HG02588 (cell line): ENCODE data around the gene EIPR1.
"Not testable (repeated sequence)": the region's sequence is repeated elsewhere in the genome, so short reads cannot be mapped to it uniquely, and the experiment has no call there.

ENCODE experiments used
- ATAC-seq: cut with Tn5 transposase; IDR thresholded peaks from one replicate; pipeline ENCODE4 v1.9.1; 2021; ENCODE audit warnings: mild to moderate bottlenecking, moderate library complexity; ENCODE audit not compliant: unreplicated experiment

EIPR1 gene

GRCh38 chr2:3403587-3404334, 26.1 kb upstream of the EIPR1 start:
- ATAC-seq = peak; percentile 98

DNA sequence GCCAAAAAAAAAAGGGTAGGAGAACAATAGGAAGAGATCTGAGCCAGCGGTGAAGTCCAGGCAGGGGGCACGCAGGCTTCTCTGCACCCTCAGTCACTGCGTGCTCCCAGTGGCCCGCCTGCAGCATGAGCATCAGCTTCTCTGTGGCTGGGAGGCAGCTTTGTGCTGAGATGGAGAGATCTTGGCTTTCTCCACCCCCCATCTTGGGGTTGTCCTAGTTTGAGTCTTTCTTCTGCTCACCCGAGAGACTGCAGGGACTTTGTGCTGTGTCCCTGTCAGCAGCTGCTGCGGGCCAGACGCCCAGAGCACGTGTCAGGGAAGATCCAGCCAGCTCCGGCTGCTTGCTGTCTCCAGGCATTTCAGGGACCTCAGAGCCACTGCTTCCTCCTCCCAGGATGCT, 22.2 kb upstream of the EIPR1 start:
- ATAC-seq = no peak

GRCh38 chr2:3399381-3399780, 21.8 kb upstream of the EIPR1 start:
- no peak for ATAC-seq

GRCh38 chr2:3398857-3399256, 21.2 kb upstream of the EIPR1 start:
- no peak for ATAC-seq

- ATAC-seq = peak; percentile 75
Observed at GRCh38 chr2:3396920-3397559, 19.4 kb upstream of the EIPR1 start.

- ATAC-seq = no peak
Observed at GRCh38 chr2:3392216-3392615, 14.6 kb upstream of the EIPR1 start.

- ATAC-seq = no peak
Observed at GRCh38 chr2:3390041-3390440, 12.4 kb upstream of the EIPR1 start.

GRCh38 chr2:3389193-3389592, 11.6 kb upstream of the EIPR1 start:
- no peak for ATAC-seq

DNA sequence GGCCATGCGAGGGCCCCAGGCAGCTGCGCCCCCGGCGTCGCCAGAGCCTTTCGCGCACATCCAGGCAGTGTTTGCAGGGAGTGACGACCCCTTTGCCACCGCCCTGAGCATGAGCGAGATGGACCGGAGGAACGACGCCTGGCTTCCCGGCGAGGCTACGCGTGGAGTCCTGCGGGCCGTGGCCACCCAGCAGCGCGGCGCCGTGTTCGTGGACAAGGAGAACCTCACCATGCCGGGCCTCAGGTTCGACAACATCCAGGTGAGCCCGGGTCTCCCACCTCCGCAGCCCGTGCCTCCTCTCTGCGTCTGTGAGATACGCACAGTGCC, 10.8 kb upstream of the EIPR1 start:
- ATAC-seq = no peak

DNA sequence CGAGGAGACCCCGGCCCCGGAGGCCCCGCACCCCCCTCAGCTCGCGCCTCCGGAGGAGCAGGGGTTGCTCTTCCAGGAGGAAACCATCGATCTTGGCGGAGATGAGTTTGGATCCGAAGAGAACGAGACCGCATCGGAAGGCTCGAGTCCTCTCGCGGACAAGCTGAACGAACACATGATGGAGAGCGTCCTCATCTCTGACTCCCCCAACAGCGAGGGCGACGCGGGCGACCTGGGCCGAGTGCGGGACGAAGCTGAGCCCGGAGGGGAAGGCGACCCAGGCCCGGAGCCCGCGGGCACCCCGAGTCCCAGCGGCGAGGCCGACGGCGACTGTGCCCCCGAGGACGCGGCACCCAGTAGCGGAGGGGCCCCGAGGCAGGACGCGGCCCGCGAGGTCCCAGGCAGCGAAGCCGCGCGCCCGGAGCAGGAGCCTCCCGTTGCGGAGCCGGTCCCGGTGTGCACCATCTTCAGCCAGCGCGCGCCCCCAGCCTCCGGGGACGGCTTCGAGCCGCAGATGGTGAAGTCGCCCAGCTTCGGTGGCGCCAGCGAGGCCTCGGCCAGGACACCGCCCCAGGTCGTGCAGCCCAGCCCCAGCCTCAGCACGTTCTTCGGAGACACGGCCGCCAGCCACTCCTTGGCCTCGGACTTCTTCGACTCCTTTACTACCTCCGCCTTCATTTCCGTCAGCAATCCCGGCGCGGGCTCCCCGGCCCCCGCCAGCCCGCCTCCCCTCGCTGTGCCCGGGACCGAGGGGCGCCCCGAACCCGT, 10.2 kb upstream of the EIPR1 start:
- ATAC-seq = no peak

DNA sequence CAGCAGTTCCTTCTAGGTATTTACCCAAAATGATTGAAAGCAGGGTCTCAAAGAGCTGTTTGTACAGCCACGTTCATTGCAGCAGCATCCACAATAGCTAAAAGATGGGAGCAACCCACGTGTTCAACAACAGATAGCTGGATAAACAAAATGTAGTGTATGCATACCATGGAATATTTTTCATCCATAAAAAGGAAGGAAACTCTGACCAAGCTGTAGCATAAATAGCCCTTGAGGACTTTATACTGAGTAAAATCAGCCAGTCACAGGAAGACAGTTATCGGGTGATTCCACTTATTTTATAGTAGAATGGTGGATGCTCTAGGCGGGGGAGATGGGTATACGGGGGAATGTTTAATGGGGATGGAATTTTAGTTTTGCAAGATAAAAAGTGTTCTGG, 9.4 kb upstream of the EIPR1 start:
- no peak for ATAC-seq

GRCh38 chr2:3386448-3386958, 8.9 kb upstream of the EIPR1 start:
- no peak for ATAC-seq

DNA sequence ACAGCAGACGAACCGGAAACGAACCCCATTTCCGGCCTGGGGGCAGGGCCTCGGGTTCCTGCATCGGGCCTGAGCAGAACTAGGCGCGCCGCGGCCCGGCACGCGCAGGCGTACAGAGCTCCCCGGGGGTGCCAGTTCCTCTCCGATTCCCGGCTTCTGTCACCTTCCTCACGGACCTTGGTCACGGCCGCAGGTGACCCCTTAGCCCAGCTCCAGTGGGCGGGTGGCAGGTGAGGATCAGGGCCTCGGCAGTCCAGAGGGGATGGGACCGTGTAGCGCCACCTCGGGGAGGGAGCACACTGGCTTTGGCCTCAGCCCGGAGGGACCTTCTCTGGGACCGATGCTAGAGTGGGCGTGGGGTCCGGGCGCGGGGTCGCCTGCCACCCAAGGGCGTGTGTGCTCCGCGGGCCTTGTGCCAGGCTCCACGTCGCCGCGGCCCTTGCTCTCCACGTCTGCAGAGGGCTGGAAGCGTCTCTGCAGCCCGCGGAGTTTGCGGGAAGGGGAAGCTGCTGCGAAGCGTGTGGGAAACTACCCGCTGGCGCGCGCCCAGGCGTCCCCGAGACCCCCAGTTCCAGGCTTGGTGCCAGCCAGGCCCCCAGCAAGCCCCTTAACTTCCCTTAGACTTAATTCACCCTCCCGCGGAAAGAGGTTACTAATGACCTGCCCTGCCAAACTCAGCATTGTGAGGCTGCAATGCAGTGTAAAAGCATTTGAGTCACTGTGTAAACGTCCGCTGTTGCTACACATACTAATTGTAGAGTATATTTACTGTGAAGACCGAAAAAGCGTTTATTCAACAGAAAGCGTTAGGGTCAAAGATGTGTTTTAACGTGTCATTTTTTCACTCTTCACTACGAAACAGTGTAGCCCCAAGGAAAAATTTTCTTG, 2.3 kb upstream of the EIPR1 start, which contains the start of gene TRAPPC12:
Gene TRAPPC12 (plus strand): TSS at position 48 of the 888 bp plus-strand sequence. CDS start 7,930 bp downstream, outside the sequence.
- ATAC-seq = peak; percentile 76

- no peak for ATAC-seq
Observed at GRCh38 chr2:3379339-3379646, 1.7 kb upstream of the EIPR1 start.

GRCh38 chr2:3377279-3377611, 373 bp downstream of the EIPR1 start:
- peak; percentile 13 for ATAC-seq

DNA sequence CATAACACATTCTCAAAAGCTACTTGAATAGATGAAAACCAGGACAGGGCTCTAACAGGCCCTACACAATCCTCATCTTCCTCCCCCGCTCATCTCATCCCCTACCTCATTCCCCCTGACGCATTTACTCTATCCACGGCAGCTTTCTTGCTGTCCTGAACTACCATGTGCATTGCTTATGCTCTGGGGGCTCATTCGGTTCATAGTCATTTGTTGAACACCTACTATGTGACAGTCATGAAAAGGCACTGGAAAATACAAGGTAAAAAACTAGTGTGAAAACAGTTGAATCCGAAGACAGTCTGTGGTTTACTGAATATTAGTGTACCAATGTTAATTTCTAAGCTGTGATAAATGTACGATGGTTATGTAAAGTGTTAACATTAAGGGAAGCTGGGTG, 797 bp downstream of the EIPR1 start:
- ATAC-seq = no peak

GRCh38 chr2:3369340-3370181, 8.1 kb downstream of the EIPR1 start:
- not testable (repeated sequence) for ATAC-seq

GRCh38 chr2:3368261-3368722, 9.3 kb downstream of the EIPR1 start:
- no peak for ATAC-seq

DNA sequence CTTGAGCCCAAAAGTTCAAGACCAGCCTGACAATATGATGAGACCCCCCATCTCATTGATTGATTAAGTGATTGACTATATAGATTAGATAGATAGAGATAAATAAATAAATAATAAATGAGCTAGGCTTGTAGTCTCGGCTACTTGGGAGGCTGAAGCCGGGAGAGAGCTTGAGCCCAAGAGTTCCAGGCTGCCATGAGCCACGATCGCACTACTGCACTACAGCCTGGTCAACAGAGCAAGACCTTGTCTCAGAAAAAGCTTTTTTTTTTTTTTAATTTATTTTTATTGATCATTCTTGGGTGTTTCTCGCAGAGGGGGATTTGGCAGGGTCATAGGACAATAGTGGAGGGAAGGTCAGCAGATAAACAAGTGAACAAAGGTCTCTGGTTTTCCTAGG, 12.4 kb downstream of the EIPR1 start:
- no peak for ATAC-seq
